T1000 (cell line): Measurements from ENCODE around the gene IFI30.

Source experiments
- DNase-seq: peaks from one replicate; lab custom pipeline; 2025; ENCODE audit warnings: mixed read lengths; lab: John Stamatoyannopoulos, UW

Gene IFI30

DNA sequence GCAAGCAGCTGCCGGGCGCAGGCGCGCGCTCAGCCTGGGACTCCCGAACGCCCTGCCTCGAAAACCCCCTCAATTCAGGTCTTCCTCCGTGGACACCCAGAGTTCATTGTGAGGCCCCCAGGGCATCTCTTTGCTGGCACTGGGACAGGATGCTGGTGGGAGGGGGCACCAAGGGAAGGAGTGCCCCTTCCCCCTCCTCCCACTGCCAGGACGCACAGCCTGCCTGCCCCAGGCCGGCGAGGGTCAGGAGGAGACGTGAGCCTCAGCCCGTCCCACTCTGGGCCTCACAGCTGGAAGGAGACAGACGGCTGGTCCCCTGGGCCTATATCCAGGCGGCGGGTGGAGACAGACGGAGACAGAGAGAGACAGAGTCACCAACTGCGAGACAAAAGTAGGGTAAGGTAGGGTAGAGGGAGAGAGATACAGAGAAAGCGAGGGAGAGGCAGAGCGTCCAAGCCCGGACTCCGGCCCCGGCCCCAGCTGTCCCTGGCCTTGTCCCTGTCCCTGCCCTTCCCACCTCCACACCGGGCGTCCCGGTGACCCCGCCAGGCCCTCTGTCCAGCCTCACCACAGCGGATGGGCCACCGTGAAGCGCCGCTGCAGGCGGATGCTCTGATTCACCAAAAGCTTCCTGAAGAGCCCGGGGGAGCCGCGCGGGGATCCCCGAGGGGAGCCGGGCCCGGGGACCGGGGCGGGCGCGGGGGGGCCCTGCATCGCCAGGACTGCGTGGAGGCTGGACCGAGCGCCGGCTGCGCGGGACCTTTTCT, 52.3 kb downstream of the IFI30 start, which contains the start of gene PDE4C:
Gene PDE4C, minus strand, starts transcription at position 737 of the 767 bp plus-strand sequence. Its CDS starts 23 bp downstream, at position 714.
- DNase-seq = no peak

DNA sequence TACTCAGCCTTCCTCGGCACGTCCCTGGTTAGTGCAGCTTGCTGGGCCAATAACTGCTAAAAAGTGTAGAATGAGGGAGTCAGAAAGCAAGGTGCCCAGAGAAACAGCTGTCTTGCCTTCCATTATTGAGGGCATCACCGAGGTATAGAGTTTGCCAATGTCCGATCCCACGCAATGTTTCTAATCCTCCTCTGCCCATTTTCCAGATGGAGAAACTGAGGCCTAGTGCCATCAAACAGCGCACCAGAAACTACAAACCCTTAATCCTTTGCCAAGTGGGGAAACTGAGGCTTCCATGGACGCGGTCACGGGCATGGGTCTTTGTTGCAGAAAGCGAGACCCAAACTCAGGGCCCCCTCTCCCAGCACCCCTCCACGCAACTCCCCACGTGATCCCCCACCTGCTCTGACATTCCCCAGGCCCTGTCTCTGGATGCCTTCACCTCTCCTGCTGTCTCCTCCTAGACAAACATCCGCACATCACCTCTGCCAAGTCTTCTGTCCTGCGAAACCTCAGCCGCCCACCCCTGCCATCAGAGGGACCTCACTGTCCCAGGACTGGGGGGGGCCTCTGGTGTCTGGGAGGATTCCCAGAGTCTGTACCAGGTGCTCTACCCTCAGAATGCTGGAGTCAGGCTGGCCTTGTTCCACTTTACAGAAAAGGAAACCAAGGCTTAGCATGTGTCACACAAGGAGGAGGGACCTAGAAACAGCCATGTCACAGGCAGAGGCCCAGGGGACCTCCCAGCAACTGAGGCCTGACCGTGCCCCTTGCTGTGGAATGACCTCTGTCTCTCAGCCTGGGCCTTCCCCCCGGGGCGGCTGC, 53.6 kb downstream of the IFI30 start:
- DNase-seq = no peak
